Activated CD4-positive, alpha-beta T cell treated with anti-CD3 and anti-CD28 coated beads, Interleukin-2, amount 10 ng/mL, durations not matched to agents 7 days and 5 days (primary cell): ENCODE data around the gene ERGIC3. TPM values are rescaled to one million over a fixed set of nuclear protein-coding genes. Genes with fewer than 3 reads are reported as not detected.
A peak's percentile ranks its signal among the peaks of the same experiment; 100 is the strongest.

Experiments
- CTCF ChIA-PET: fragments of 350-600 bp; sonication (Branson Sonifier 250); formaldehyde crosslinking; loops from one replicate; lab custom pipeline; 2021; ENCODE audit warnings: antibody characterized with exemption; lab: Charles Lee
- POLR2A ChIA-PET: fragments of 350-600 bp; sonication (Branson Sonifier 250); formaldehyde crosslinking; loops from one replicate; lab custom pipeline; 2021; ENCODE audit warnings: antibody characterized with exemption; lab: Charles Lee
- DNase-seq: peaks from one replicate; pipeline ENCODE4 v3.0.0-alpha.2; 2020
- H3K27ac Mint-ChIP-seq: one replicate; pipeline ENCODE4 v1.8.0; 2021; ENCODE audit warnings: mild to moderate bottlenecking, moderate library complexity, mixed read lengths
- H3K27me3 Mint-ChIP-seq: one replicate; pipeline ENCODE4 v1.8.0; 2021; ENCODE audit warnings: mixed read lengths
- H3K36me3 Mint-ChIP-seq: one replicate; pipeline ENCODE4 v1.8.0; 2021; ENCODE audit warnings: low read depth, mixed read lengths
- H3K4me1 Mint-ChIP-seq: one replicate; pipeline ENCODE4 v1.8.0; 2021; ENCODE audit warnings: mixed read lengths
- H3K4me3 Mint-ChIP-seq: one replicate; pipeline ENCODE4 v1.8.0; 2021; ENCODE audit warnings: mild to moderate bottlenecking, moderate library complexity, mixed read lengths
- H3K9me3 Mint-ChIP-seq: one replicate; pipeline ENCODE4 v1.8.0; 2021; ENCODE audit warnings: mixed read lengths
- total RNA-seq, 2 experiments: library from RNA; stranded (reverse); gene quantifications; one replicate each; pipeline ENCODE4 v1.2.3, GENCODE V29; 2021

The ERGIC3 gene
- total RNA-seq, 2 experiments from 2014 or later, result 152 to 165 TPM

- no peak for DNase-seq
- Mint-ChIP-seq H3K4me1 (no peaks in the 10 kb centered on the region), H3K36me3 (peaks cover 8% of the 10 kb centered on the region), H3K4me3 (no peak overlapping the region), H3K9me3 (no peaks in the 10 kb centered on the region), H3K27ac (no peak overlapping the region), H3K27me3 (no peaks in the 10 kb centered on the region)
- CTCF ChIA-PET, result no interaction called here
- POLR2A ChIA-PET, result no interaction called here
Measured at GRCh38 chr20:35555951-35556645, 14.2 kb downstream of the ERGIC3 start.

- Mint-ChIP-seq H3K27me3 (no peaks in the 10 kb centered on the region), H3K36me3 (peaks cover 8% of the 10 kb centered on the region), H3K4me1 (no peaks in the 10 kb centered on the region), H3K4me3 (no peak overlapping the region), H3K9me3 (no peaks in the 10 kb centered on the region), H3K27ac (no peak overlapping the region)
- no peak for DNase-seq
- CTCF ChIA-PET, result no interaction called here
- POLR2A ChIA-PET, result no interaction called here
Measured at GRCh38 chr20:35556871-35557270, 15.0 kb downstream of the ERGIC3 start.

GRCh38 chr20:35558451-35558850 is 16.6 kb downstream of the ERGIC3 start:
- H3K9me3 Mint-ChIP-seq, result no peaks in the 10 kb centered on the region
- POLR2A ChIA-PET, result no interaction called here
- DNase-seq, result no peak
- H3K4me1 Mint-ChIP-seq, result no peaks in the 10 kb centered on the region
- CTCF ChIA-PET, result no interaction called here
- H3K27me3 Mint-ChIP-seq, result no peaks in the 10 kb centered on the region
- peaks cover 8% of the 10 kb centered on the region for H3K36me3 Mint-ChIP-seq
- H3K27ac Mint-ChIP-seq, result no peak overlapping the region
- no peak overlapping the region for H3K4me3 Mint-ChIP-seq

GRCh38 chr20:35559042-35559693 is 17.3 kb downstream of the ERGIC3 start:
- ChIA-PET POLR2A (no interaction called here), CTCF (no interaction called here)
- Mint-ChIP-seq H3K9me3 (no peaks in the 10 kb centered on the region), H3K27me3 (no peaks in the 10 kb centered on the region), H3K27ac (no peak overlapping the region), H3K4me3 (no peak overlapping the region), H3K36me3 (peaks cover 7% of the 10 kb centered on the region), H3K4me1 (no peaks in the 10 kb centered on the region)
- DNase-seq, result no peak

- POLR2A ChIA-PET, result no interaction called here
- no peaks in the 10 kb centered on the region for H3K27me3 Mint-ChIP-seq
- H3K4me3 Mint-ChIP-seq, result no peak overlapping the region
- H3K27ac Mint-ChIP-seq, result no peak overlapping the region
- H3K4me1 Mint-ChIP-seq, result no peaks in the 10 kb centered on the region
- peaks cover 6% of the 10 kb centered on the region for H3K36me3 Mint-ChIP-seq
- CTCF ChIA-PET, result no interaction called here
- no peaks in the 10 kb centered on the region for H3K9me3 Mint-ChIP-seq
- no peak for DNase-seq
Measured at GRCh38 chr20:35560105-35560511, 18.2 kb downstream of the ERGIC3 start.

GRCh38 chr20:35560541-35560940 is 18.7 kb downstream of the ERGIC3 start:
- no peak for DNase-seq
- ChIA-PET CTCF (no interaction called here), POLR2A (no interaction called here)
- peaks cover 4% of the 10 kb centered on the region for H3K36me3 Mint-ChIP-seq
- no peaks in the 10 kb centered on the region for H3K4me1 Mint-ChIP-seq
- no peaks in the 10 kb centered on the region for H3K9me3 Mint-ChIP-seq
- H3K27ac Mint-ChIP-seq, result no peak overlapping the region
- H3K4me3 Mint-ChIP-seq, result no peak overlapping the region
- H3K27me3 Mint-ChIP-seq, result no peaks in the 10 kb centered on the region

- Mint-ChIP-seq H3K27me3 (peaks cover 2% of the 10 kb centered on the region), H3K4me3 (no peak overlapping the region), H3K9me3 (no peaks in the 10 kb centered on the region), H3K27ac (no peak overlapping the region), H3K4me1 (no peaks in the 10 kb centered on the region), H3K36me3 (peaks cover 4% of the 10 kb centered on the region)
- DNase-seq, result peak; percentile 21
- POLR2A ChIA-PET, result no interaction called here
- CTCF ChIA-PET, result interaction anchor here (0.6 to 1.6 kb wide), 2 partner anchors 10 to 15 kb away, joined by 3 to 4 read pairs; no protein-coding TSS in a partner anchor
Measured at GRCh38 chr20:35561268-35561667, 19.4 kb downstream of the ERGIC3 start.

GRCh38 chr20:35561671-35562070 is 19.8 kb downstream of the ERGIC3 start:
- CTCF ChIA-PET, result interaction anchor here (0.6 to 1.6 kb wide), 3 partner anchors 9 to 431 kb away, joined by 3 to 4 read pairs (median 4); no protein-coding TSS in a partner anchor
- no peaks in the 10 kb centered on the region for H3K9me3 Mint-ChIP-seq
- H3K27ac Mint-ChIP-seq, result no peak overlapping the region
- peaks cover under 1% of the 10 kb centered on the region for H3K36me3 Mint-ChIP-seq
- DNase-seq, result no peak
- no peak overlapping the region for H3K4me3 Mint-ChIP-seq
- peaks cover 2% of the 10 kb centered on the region for H3K27me3 Mint-ChIP-seq
- no peaks in the 10 kb centered on the region for H3K4me1 Mint-ChIP-seq
- POLR2A ChIA-PET, result no interaction called here

- Mint-ChIP-seq H3K27ac (no peak overlapping the region), H3K36me3 (no peaks in the 10 kb centered on the region), H3K9me3 (no peaks in the 10 kb centered on the region), H3K4me1 (no peaks in the 10 kb centered on the region), H3K27me3 (peaks cover 6% of the 10 kb centered on the region), H3K4me3 (no peak overlapping the region)
- ChIA-PET POLR2A (no interaction called here), CTCF (interaction anchor here (0.6 to 1.6 kb wide), 3 partner anchors 16 to 220 kb away, joined by 3 to 5 read pairs (median 4); no protein-coding TSS in a partner anchor)
- DNase-seq, result no peak
Measured at GRCh38 chr20:35562541-35563110, 20.7 kb downstream of the ERGIC3 start.

GRCh38 chr20:35563834-35564233 is 22.0 kb downstream of the ERGIC3 start:
- no peak overlapping the region for H3K27ac Mint-ChIP-seq
- no peaks in the 10 kb centered on the region for H3K36me3 Mint-ChIP-seq
- no peaks in the 10 kb centered on the region for H3K4me1 Mint-ChIP-seq
- DNase-seq, result no peak
- ChIA-PET POLR2A (no interaction called here), CTCF (no interaction called here)
- H3K27me3 Mint-ChIP-seq, result peaks cover 6% of the 10 kb centered on the region
- no peak overlapping the region for H3K4me3 Mint-ChIP-seq
- no peaks in the 10 kb centered on the region for H3K9me3 Mint-ChIP-seq

- Mint-ChIP-seq H3K36me3 (no peaks in the 10 kb centered on the region), H3K4me3 (no peak overlapping the region), H3K27me3 (peaks cover 6% of the 10 kb centered on the region), H3K4me1 (no peaks in the 10 kb centered on the region), H3K9me3 (no peaks in the 10 kb centered on the region), H3K27ac (no peak overlapping the region)
- POLR2A ChIA-PET, result no interaction called here
- DNase-seq, result no peak
- CTCF ChIA-PET, result interaction anchor here (0.7 kb wide), 1 partner anchor 24 kb away, joined by 3 read pairs; no protein-coding TSS in a partner anchor
Measured at GRCh38 chr20:35564905-35565304, 23.0 kb downstream of the ERGIC3 start.

GRCh38 chr20:35568645-35569044 is 26.8 kb downstream of the ERGIC3 start:
- no peak for DNase-seq
- H3K27me3 Mint-ChIP-seq, result peaks cover 6% of the 10 kb centered on the region
- H3K27ac Mint-ChIP-seq, result no peak overlapping the region
- H3K4me3 Mint-ChIP-seq, result no peak overlapping the region
- no peaks in the 10 kb centered on the region for H3K36me3 Mint-ChIP-seq
- ChIA-PET POLR2A (no interaction called here), CTCF (no interaction called here)
- H3K4me1 Mint-ChIP-seq, result no peaks in the 10 kb centered on the region
- peaks cover 2% of the 10 kb centered on the region for H3K9me3 Mint-ChIP-seq

GRCh38 chr20:35571555-35571954 is 29.7 kb downstream of the ERGIC3 start:
- ChIA-PET CTCF (interaction anchor here (0.6 to 1.7 kb wide), 2 partner anchors 10 to 61 kb away, joined by 3 read pairs; no protein-coding TSS in a partner anchor), POLR2A (no interaction called here)
- DNase-seq, result no peak
- Mint-ChIP-seq H3K27ac (no peak overlapping the region), H3K9me3 (peaks cover 2% of the 10 kb centered on the region), H3K4me3 (no peak overlapping the region), H3K27me3 (peaks cover 3% of the 10 kb centered on the region), H3K4me1 (no peaks in the 10 kb centered on the region), H3K36me3 (no peaks in the 10 kb centered on the region)
